Glomerular visceral epithelial cell (primary cell): ENCODE data around the gene SSTR5.

Source experiments
- DNase-seq: peaks from one replicate; pipeline ENCODE4 v3.0.0-alpha.2; 2016; ENCODE audit errors: extremely low spot score

The SSTR5 gene

DNA sequence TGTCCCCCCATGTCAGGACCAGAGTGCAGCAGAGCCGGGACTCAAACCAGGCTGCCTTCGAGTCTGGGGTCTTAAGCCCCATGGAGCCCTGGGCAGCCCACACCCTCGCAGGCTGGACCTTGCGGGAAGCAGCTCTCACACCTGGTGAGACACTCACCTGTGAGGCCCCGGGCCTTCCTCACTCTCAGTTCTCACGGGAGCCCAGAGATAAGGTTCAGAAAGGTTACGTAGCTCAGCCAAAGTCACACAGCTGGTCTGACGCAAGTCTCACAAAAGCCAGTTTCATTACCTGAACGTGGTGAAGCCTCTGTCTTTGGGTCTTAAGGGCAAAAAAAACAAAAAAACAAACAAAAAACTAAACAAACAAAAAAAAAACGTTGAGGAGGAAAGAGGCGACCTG, 32.8 kb upstream of the SSTR5 start:
- DNase-seq, result no peak

DNA sequence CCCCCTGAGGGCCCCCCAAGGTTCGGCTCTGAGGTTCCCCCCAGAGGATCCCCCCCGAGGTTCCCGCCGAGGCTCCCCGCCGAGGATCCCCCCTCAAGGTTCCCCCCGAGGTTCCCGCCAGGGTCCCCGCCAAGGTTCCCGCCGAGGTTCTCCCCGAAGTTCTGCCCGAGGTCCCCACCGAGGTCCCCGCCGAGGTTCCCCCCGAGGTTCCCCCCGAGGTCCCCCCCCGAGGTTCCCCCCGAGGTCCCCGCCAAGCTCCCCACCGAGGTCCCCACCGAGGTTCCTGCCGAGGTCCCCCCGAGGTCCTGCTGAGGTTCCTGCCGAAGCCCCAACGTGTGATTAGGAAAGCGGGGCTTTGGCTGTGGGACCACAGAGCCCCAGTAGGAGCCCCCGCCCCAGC, 32.2 kb upstream of the SSTR5 start:
- DNase-seq, result no peak

DNA sequence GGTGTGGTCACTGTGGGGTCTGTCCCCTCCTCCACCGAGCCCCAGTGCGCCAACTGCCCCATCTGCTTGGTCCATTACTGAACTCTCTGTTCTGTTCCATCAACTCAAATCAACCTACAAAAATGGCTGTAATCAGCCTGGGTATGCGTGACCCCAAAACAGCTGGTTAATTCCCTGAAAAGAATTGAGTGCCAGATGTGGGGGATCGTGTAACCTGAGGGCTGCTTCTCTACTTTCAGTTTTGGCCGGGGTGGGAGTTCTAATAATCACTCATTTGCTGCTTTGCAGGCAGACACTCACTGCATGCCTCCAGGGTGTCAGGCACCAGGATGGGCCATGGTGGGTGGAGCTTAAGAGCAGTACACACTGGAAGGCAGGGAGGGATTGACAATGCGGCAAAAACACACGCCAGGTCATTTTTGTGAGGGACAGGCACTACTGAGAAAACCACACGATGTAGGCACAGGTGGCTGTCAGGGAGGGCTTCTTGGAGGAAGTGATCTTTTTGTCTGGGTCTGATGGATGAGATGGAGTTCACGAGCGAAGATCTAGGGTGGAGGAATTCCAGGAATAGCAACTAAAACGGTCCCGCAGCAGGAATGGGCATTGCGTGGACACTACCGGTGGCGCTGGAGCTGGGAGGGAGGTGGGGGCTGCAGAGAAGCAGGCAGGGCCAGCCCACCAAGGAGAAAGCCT, 30.4 kb upstream of the SSTR5 start:
- DNase-seq, result no peak

DNA sequence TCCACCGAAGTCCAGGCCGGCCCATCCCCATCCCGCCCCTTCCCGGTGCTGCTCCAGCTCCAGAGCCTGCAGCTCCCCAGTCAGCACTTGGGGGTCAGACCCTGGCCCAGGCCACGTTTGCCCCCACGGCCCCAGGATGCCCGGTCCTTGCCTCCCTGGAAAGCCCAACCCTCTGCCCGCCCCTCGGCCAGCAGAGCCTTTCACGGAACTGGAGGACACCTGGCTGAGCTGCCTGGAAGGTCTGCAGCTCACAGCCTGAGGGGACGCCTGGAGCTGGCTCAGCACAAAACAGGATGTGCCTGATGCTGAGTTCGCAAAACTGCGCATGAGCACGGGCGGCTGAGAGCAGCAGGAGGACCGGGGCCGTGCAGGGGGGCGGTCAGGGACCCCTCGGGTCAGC, 29.7 kb upstream of the SSTR5 start:
- DNase-seq, result no peak

DNA sequence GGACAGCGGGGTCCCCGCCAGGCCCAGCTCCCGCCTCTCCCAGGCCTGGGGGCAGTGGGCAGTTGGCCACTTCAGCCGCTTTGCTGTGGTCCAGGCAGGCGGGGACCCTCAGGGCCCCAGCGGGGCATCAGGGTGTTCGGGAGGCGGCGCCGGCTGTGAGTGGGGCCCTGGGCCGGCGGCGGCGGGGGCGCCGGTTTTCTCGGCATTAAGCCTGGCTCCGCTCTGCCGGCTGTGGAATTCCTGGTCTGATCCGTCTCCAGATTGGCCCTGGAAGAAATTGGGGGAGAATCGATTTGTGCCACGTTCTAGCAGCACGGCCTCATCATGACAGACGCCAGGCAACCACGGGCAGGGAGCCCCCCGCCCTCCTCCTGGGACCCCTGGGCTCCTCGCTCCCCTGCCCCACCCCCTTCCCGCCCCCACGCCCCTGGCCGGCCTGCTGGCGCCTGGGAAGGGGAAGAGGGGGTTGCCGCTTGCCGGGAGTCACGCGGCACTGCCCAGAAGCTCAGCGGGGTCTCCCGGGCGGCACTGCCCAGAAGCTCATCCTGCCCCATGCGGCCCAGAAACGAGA, 28.6 kb upstream of the SSTR5 start:
- DNase-seq, result no peak

DNA sequence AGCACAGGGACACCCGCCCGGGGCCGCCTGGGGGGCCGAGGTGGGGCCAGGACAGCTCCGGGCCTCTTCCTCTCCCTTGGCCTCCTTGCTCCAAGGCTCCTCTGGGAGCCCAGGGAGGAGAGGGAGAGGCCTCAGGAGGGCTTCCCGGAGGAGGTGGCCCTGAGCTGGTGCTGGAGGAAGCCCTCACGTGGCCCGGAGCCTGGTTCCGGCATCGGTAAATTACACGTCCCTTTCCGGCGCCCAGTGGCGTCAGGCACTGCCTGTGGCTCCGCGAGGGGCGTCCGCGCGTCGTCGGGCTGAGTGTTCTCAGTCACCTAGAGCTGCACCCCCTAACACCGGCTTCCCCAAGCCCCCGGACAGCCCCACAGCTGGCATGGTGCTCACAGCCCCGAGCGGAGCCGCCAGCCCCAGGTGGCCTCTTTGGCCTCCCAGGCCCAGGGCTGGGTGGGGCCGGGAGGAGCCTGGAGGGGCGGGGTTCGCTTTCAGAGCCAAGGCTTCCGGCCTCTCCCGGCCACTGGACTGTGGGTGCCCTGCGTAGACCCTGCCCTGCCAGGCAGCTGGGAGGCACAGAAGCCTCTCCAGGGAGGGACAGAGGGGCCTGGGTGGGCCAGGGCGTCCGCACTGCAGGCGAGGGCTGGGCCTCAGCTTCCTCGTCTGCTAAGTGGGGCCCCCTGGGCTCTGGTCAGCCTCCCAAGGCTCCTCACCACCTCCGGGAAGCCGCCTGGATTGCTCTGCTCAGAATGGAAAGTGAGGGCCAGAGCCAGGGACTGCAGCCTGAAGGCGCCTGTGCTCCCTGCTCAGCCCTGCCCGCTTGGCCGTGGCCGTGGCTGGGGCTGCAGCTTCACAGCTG, 27.9 kb upstream of the SSTR5 start:
- DNase-seq, result no peak

DNA sequence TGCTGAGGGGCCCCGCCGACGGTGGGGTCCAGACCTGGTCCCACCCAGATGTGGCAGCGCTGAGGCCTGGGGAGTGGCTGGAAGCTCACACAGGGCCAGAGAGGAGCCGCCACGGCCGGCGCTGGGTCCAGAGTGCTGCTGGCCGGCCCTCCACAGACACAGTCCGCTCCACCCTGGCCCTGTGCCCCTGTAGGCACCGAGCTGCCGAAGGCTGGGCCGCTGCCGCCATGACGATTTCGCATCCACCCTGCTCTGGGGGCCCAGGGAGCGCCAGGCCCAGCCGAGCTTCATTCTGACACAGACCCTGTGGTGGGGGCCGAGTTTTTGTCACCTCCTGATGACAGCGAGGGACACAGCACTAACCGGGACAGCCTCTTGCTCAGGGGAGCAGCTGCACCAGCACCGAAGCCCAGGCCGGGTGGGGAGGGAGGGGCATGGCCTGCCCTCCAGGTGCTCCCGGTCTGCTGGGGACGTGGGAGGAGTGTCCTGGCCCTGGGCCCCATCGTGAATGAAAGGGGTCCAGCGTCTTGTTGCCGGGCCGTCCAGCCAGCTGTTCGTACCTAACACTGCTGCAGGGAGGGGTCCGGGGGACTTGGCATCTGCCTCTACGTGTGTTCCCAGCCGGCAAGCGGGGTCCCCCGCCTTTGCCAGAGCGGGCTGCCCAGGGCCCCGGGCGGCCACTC, 27.1 kb upstream of the SSTR5 start:
- no peak for DNase-seq

DNA sequence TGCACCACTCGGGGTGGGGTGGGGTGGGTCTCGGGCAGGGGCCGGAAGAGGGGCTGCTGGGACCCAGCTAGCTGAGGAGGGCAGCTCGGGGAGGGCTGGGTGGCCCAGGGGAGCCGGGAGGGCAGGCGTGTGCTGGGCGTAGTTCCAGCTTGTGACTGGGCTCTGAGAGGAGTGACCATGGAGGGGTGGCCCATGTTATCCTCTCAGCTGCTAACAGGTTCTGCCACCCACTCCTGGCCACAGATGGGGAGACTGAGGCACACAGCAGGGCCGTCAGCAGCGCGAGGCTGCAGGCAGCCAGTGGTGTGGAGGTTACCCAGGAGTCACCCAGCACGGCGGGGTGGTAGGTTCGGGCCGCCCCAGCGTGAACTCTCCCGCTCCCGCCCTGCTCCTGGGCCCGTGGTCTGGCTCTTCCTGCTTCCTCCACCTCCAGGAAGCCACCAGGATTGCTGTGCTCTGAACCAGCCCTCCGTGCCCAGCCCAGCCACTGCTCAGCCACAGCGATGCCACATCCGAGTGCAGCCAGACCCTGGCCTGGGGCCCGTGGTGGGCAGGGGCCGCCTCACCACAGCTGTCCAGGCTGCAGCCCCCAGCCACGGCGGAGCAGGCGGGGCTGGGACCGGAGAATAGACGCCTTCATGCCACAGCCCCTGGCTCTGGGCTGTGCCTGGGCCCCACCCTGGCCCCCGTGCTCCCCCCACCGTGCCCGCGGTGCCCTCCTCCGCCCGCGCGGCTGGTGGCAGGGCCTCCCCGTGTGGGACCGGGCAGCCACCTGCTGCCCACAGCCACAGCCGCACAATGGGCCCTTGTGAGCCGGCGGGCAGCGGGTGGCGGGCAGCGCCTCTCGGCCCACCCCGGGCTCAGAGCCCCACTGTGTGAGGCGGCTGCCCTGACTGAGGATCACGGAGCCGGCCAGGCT, 26.3 kb upstream of the SSTR5 start:
- no peak for DNase-seq

DNA sequence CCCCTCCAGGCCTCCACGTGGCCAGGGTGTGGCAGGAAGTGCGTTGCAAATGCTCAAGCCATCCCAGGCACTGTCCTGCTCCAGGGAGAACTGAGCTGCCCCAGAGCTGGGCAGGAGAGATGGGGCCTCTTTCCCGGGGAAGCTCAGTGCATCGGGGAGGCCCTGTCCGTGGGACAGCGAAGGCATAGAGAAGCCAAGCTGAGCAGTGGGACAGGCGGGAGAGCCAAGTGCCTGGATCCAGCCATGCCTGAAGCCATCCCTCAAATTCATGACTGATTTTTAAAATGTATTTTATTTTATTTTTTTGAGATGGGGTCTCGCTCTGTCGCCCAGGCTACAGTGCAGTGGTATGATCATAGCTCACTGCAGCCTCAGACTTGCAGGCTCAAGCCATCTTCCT, 25.4 kb upstream of the SSTR5 start:
- DNase-seq, result no peak

DNA sequence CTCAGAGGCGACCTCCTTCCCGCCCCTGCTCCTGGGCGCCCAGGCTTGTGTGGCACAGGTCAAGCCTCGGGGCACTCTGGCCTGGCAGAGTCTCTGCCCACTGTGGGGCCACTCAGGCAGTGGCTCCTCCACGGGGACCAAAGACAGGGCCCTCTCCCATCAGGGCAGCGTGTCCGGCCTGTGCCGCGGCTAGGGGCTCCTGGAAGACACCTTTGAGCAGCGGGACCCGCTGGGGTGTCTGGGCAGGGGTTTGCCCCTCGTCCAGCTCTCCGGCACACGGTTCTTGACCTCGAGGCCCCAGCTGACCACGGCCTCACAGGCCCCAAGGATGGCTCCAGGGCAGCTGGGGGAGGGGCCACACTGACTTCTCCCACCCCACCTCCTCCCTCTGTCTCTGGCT, 24.7 kb upstream of the SSTR5 start:
- DNase-seq, result no peak

DNA sequence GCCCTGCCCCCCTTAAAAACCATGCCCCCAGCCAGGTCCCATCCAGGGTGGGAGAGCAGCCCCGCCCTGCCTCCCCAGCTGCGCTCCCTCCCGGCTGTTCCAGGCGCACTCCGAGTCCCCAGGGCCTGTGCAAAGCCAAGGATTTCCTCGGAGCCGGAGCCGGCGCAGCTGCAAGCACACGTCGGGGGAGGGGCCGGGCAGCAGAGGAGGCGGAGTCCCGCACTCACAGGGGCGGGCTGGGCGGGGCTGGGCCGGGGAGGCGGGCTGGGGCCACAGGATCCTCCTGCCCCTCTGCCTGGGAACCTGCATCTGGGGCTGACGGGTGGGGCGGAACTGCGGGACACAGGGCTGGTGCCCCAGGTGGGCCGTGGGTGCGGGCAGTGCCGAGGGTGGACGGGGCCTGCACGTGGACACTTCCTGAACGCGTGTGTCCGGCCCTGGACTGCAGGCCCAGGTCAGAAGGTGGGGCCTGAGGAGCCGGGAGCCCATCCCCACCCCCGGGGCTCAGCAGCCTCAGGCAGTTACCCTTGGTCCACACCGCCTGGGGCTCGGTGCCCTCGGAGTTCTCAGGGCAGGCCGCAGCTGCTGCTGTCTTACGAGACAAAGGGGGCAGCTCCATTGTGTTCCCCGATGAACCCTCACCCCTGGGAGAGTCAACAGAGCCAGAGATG, 24.0 kb upstream of the SSTR5 start:
- no peak for DNase-seq

DNA sequence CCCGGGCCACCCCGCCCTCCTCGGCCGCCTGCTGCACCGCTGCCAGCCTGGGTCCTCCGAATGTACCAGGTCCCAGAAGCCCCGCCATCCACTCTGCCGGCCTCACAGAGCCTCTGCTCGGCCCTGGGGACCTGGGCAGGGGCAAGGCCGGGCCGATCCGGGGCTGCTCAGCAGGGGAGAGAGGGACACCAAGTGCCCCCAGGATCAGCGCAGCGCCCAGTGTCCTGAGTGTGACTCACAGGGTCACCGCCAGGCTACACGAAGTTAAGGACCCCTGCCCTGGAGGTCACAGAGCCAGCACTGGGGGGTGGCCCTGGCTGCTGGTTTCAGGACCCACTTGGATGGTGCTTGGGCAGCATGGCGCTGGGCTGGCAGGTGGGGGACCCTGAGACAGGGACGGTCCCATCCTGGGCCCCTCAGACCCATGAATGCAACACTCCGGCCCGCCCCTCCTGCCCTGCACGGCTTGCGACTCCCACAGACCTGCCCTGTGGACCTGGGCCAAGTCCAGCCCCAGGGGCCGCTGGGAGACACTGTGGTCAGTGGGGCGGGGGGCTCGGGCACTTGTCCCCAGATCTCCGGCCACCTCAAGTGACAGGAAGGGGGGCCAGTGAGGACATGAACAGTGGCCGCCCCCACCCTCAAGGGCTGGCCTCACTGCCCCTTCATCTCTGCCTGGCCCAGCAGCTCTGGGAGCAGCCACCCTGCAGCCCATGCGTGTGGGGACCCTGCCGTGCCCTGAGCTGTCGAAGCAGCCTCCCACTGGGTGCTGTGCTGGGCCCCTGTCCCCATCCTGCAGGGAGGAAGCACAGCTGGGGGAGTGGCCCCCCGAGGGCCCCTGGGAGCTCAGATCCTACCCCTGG, 23.2 kb upstream of the SSTR5 start:
- DNase-seq, result no peak

DNA sequence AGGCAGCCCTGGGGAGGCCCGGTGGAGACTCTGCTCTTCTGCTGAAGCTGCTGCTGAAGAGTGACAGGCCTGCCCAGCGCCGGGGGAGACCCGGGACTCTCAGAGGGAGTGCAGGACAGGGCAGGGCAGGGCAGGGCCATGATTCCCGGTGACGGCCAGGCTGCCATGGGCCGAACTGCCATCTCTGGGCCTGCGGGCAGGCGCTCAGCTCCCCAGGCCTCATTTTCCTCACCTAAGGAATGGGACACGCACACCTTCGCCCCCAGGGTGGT, 22.6 kb upstream of the SSTR5 start:
- DNase-seq, result no peak

DNA sequence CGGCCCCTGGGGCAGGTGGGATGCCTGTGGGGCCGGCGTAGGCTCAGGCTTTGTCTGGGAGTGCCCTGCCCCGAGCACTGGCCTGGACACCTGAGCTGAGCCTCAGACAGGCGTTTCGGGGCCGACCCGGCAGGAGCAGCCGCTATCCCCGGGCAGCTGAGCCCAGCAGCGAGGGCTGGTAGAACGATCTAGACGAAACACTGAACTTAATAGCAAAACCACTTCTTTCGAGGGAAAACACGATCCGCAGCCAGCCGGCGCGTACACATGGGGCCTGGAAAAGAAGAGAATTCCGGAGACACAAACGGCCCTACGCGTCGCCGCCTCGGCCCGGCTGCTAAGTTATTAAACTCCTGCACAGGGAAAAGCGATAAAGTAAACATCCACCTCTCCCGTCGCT, 22.0 kb upstream of the SSTR5 start:
- no peak for DNase-seq

DNA sequence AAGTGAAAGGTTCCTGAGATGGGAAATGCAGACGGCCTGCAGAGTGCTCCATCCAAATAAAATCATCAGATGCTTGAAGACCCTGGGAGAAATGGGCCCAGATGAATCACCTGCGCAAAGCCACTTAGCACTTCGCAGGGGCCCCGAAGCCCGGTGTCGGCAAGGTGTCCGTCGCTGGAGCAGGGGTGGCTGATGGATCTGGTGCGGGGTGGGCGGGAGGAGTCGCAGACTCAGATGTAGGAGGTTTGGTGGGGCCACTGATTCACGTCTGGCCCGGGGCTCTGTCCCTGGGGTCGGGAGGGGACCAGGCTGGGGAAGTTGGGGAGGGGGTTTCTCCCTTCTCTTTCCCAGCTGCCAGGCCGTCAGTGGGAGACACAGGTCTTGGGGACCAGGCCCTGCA, 21.6 kb upstream of the SSTR5 start:
- no peak for DNase-seq

DNA sequence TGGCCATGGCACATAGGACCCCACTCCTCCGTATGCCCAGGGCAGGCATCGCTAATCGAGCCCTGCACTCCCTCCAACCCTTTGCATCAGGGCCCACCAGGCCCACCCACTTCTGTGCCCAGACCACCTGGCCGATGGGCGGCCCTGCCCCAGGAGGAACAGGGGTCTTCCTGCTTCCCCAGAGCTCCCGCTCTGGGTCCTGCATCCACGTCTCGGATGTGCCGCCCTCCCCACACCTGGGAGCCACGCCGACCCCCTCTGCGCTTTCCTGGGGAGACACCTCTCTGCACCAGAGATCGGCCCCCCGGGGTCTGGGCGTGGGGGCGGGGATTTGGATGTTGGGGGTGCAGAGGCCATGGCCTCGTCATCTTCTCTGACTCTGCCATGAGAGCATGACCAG, 21.1 kb upstream of the SSTR5 start:
- DNase-seq, result no peak

DNA sequence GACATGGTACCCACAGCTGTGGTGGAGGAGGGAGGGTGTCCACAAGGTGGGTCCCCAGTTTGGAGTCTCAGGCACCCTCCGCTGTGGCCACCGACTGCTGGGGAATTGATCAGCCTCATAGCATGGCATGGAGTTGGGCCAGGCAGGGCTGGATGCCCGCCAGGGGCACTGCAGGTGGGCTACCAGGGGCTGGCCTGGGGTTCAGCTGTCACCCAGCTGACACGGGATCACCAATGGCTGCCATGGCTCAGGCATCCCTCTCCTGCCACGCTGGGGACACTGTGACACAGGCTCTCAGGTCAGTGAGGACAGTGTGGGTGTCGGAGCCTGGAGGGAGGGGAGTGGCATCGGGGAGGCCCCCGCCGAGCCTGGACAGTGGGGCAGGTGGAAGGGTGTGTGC, 19.8 kb upstream of the SSTR5 start:
- DNase-seq, result no peak

DNA sequence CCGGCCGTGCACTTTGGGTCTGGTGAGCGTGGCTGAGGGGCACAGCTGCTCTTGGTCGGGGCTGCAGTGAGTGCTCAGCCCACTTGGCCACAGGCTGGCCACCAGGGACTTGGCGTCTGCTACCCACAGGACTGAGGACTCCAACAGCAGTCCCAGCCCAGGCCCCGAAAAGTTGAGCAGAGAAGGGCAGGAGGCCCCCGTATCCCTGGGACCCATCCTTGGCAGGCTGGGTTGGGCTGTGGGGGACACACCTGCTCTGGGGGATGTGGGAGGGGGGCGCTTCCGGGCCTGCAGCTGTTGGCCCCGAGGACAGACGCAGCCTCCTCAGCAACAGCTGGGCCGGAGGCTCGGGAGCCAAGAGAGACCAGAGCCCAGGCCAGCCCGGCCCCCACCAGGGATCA, 19.4 kb upstream of the SSTR5 start:
- DNase-seq, result no peak

DNA sequence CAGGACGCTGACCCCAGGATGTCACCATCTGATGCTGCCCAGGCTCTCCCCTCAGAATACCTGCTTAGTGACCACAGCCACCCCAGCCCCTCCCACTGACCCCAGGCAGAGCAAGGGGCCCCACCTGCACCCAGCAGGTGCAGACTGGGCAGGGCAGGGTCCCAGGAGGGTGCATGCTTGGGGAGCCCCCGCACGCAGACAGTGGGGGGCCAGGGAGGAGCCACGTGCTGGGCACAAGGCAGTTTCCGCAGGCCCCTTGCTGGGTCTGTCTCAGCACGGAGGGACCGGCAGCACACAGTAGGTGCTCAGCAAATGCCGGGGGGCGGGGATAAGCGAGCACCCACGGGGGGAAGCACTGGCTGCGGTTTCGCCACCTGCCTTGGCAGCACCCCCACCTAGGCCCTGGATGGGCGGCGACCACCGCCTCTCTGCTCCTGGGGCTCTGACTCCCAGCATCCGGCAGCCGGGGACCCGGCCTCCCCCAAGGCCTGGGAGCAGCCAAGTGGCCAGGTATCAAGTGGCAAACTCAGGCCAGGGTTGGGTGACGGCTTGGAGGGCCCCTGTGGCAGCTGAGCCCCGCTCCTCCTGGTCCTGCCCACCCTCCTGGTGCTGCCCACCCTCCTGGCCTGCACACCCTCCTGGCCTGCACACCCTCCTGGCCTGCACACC, 18.7 kb upstream of the SSTR5 start:
- DNase-seq, result no peak
